SK-N-SH (cell line): ENCODE results near the gene PTPRJ. TPM values are rescaled to one million over a fixed set of nuclear protein-coding genes. Genes with fewer than 3 reads are reported as not detected.

Experiments
- CTCF ChIA-PET: fragments of 300-600, 350-600 bp; formaldehyde crosslinking; extraction: SDS; loops from one replicate; lab custom pipeline; 2021; lab: Yijun Ruan, JAX
- POLR2A ChIA-PET: fragments of 350-600 bp; sonication (Branson Sonifier 250); formaldehyde crosslinking; extraction: SDS; loops from one replicate; lab custom pipeline; 2020; ENCODE audit warnings: antibody characterized with exemption, inconsistent platforms; lab: Yijun Ruan, JAX
- DNase-seq: peaks from one replicate; pipeline ENCODE4 v3.0.0; 2012
- H2AFZ ChIP-seq: fragments of 200-600 bp; sonication (generic); 2 replicates; pipeline ENCODE4 v1.8.1; 2016; ENCODE audit warnings: antibody characterized with exemption, mild to moderate bottlenecking, low read depth
- H3F3A ChIP-seq: fragments of 200-600 bp; sonication (generic); replicated peaks from 2 replicates; pipeline ENCODE3; 2016; ENCODE audit warnings: antibody characterized with exemption, mild to moderate bottlenecking; ENCODE audit not compliant: insufficient read depth
- H3K27ac ChIP-seq, 2 experiments: fragments of 200-500 bp in 1 of 2; fragments of 200-600 bp in 1 of 2; sonication (Bioruptor generic) in 1 of 2; sonication (generic), shearing (Covaris generic) in 1 of 2; 2 replicates each; pipeline versions ENCODE4 v1.5.1 to v1.6.1; 2014 to 2016; ENCODE audit warnings: low read depth in 2 of 2, inconsistent platforms in 1 of 2, low read length in 1 of 2, mild to moderate bottlenecking in 1 of 2, mixed read lengths in 1 of 2
- H3K27me3 ChIP-seq: fragments of 200-600 bp; sonication (generic), shearing (Covaris generic); 2 replicates; pipeline ENCODE4 v1.6.1; 2016; ENCODE audit warnings: mixed run types; ENCODE audit not compliant: insufficient read depth
- H3K36me3 ChIP-seq, 2 experiments: fragments of 200-500 bp in 1 of 2; fragments of 200-600 bp in 1 of 2; sonication (Bioruptor generic) in 1 of 2; sonication (generic) in 1 of 2; replicated peaks in 1 of 2; 2 replicates each; pipeline versions ENCODE3 to v1.5.1; 2014 to 2016; ENCODE audit warnings: low read length in 1 of 2, mild to moderate bottlenecking in 1 of 2; ENCODE audit not compliant: insufficient read depth in 2 of 2, control insufficient read depth in 1 of 2
- H3K4me1 ChIP-seq, 2 experiments: fragments of 200-500 bp in 1 of 2; fragments of 200-600 bp in 1 of 2; sonication (Bioruptor generic) in 1 of 2; sonication (generic), shearing (Covaris generic) in 1 of 2; 2 replicates each; pipeline versions ENCODE4 v1.5.1 to v1.6.1; 2014 to 2016; ENCODE audit warnings: low read depth in 1 of 2, low read length in 1 of 2, mixed run types in 1 of 2; ENCODE audit not compliant: insufficient read depth in 2 of 2, control insufficient read depth in 1 of 2
- H3K4me2 ChIP-seq: fragments of 200-600 bp; sonication (generic), shearing (Covaris generic); 2 replicates; pipeline ENCODE4 v1.6.1; 2017; ENCODE audit warnings: mixed run types
- H3K4me3 ChIP-seq, 2 experiments: fragments of 200-500 bp in 1 of 2; fragments of 200-600 bp in 1 of 2; sonication (Bioruptor generic) in 1 of 2; sonication (generic), shearing (Covaris generic) in 1 of 2; 2 replicates each; pipeline versions ENCODE4 v1.5.1 to v1.8.1; 2014 to 2016; ENCODE audit warnings: low read depth in 2 of 2, inconsistent platforms in 1 of 2, low read length in 1 of 2, mild to moderate bottlenecking in 1 of 2, mixed read lengths in 1 of 2, moderate library complexity in 1 of 2
- H3K79me2 ChIP-seq: fragments of 200-600 bp; sonication (generic); 2 replicates; pipeline ENCODE4 v1.8.1; 2017; ENCODE audit warnings: mild to moderate bottlenecking; ENCODE audit not compliant: insufficient read depth
- H3K9ac ChIP-seq: fragments of 200-600 bp; sonication (generic); 2 replicates; pipeline ENCODE4 v1.6.1; 2017; ENCODE audit warnings: mixed run types
- H3K9me2 ChIP-seq: fragments of 200-600 bp; sonication (generic); 2 replicates; pipeline ENCODE4 v1.6.1; 2017; ENCODE audit warnings: mixed run types
- H3K9me3 ChIP-seq: fragments of 200-600 bp; sonication (generic); 2 replicates; pipeline ENCODE4 v1.6.1; 2017; ENCODE audit warnings: mixed run types, mild to moderate bottlenecking, moderate library complexity
- H4K20me1 ChIP-seq: fragments of 200-600 bp; sonication (generic); 2 replicates; pipeline ENCODE4 v1.6.1; 2017; ENCODE audit warnings: mild to moderate bottlenecking, mixed run types; ENCODE audit not compliant: insufficient read depth
- FOSL2 ChIP-seq: IDR thresholded peaks from 2 replicates; pipeline ENCODE4 v1.4.0; 2012; ENCODE audit warnings: low read depth, mild to moderate bottlenecking, moderate library complexity, borderline replicate concordance
- FOXM1 ChIP-seq: IDR thresholded peaks from 2 replicates; pipeline ENCODE4 v1.4.0; 2012; ENCODE audit warnings: low read depth, mild to moderate bottlenecking
- MXI1 ChIP-seq: IDR thresholded peaks from 2 replicates; pipeline ENCODE4 v1.6.1; 2012; ENCODE audit warnings: mild to moderate bottlenecking, low read depth, low read length, improper control_type of control experiment
- NRF1 ChIP-seq: IDR thresholded peaks from 2 replicates; pipeline ENCODE4 v1.6.1; 2012; ENCODE audit warnings: low read depth, mild to moderate bottlenecking, low read length
- RCOR1 ChIP-seq: fragments of 150-350 bp; IDR thresholded peaks from 2 replicates; pipeline ENCODE4 v1.6.1; 2017; ENCODE audit warnings: antibody characterized with exemption, low read length
- TAF1 ChIP-seq: IDR thresholded peaks from 2 replicates; pipeline ENCODE4 v1.6.1; 2012; ENCODE audit warnings: low read depth, mild to moderate bottlenecking, low read length, moderate library complexity, borderline replicate concordance
- TEAD4 ChIP-seq: IDR thresholded peaks from 2 replicates; pipeline ENCODE4 v1.4.0; 2012; ENCODE audit warnings: mild to moderate bottlenecking, borderline replicate concordance; ENCODE audit not compliant: insufficient read depth
- WGBS: methylation state at CpG from one replicate; pipeline ENCODE4 v1.1.6; 2017; ENCODE audit warnings: low lambda C conversion rate; 5-methylcytosine and 5-hydroxymethylcytosine counted together
- polyA plus RNA-seq, 3 experiments: library from polyadenylated mRNA; depleted of rRNA; stranded (reverse); fragments of >200 nt; gene quantifications; 2 replicates each; pipeline ENCODE4 v1.2.3, GENCODE V29; 2012
- TF ChIP-seq, protein P1 (sequence below): IDR thresholded peaks from 2 replicates; pipeline ENCODE4 v1.6.1; 2012; ENCODE audit warnings: mild to moderate bottlenecking, low read depth, low read length, moderate library complexity
- TF ChIP-seq, protein P2 (sequence below): fragments of 150-350 bp; IDR thresholded peaks from 2 replicates; pipeline ENCODE4 v1.6.1; 2016; ENCODE audit warnings: mild to moderate bottlenecking, low read depth, low read length
- TF ChIP-seq, protein P3 (sequence below): IDR thresholded peaks from 2 replicates; pipeline ENCODE4 v1.4.0; 2012; ENCODE audit warnings: low read depth, borderline replicate concordance

PTPRJ gene
- polyA plus RNA-seq, 1 of the 3 experiments (the other 2 are of a cell fraction): 4.5 TPM

GRCh38 chr11:48073031-48073861 is 92.9 kb downstream of the PTPRJ start (continued):
- TF ChIP-seq, protein P1, sequence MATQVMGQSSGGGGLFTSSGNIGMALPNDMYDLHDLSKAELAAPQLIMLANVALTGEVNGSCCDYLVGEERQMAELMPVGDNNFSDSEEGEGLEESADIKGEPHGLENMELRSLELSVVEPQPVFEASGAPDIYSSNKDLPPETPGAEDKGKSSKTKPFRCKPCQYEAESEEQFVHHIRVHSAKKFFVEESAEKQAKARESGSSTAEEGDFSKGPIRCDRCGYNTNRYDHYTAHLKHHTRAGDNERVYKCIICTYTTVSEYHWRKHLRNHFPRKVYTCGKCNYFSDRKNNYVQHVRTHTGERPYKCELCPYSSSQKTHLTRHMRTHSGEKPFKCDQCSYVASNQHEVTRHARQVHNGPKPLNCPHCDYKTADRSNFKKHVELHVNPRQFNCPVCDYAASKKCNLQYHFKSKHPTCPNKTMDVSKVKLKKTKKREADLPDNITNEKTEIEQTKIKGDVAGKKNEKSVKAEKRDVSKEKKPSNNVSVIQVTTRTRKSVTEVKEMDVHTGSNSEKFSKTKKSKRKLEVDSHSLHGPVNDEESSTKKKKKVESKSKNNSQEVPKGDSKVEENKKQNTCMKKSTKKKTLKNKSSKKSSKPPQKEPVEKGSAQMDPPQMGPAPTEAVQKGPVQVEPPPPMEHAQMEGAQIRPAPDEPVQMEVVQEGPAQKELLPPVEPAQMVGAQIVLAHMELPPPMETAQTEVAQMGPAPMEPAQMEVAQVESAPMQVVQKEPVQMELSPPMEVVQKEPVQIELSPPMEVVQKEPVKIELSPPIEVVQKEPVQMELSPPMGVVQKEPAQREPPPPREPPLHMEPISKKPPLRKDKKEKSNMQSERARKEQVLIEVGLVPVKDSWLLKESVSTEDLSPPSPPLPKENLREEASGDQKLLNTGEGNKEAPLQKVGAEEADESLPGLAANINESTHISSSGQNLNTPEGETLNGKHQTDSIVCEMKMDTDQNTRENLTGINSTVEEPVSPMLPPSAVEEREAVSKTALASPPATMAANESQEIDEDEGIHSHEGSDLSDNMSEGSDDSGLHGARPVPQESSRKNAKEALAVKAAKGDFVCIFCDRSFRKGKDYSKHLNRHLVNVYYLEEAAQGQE: no peak
- TF ChIP-seq FOXM1 (no peak), TEAD4 (no peak)
- TF ChIP-seq, protein P2, sequence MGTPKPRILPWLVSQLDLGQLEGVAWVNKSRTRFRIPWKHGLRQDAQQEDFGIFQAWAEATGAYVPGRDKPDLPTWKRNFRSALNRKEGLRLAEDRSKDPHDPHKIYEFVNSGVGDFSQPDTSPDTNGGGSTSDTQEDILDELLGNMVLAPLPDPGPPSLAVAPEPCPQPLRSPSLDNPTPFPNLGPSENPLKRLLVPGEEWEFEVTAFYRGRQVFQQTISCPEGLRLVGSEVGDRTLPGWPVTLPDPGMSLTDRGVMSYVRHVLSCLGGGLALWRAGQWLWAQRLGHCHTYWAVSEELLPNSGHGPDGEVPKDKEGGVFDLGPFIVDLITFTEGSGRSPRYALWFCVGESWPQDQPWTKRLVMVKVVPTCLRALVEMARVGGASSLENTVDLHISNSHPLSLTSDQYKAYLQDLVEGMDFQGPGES: no peak

- peaks cover 32% of the 10 kb centered on the region; the same call in 1 of the 2 replicates for H3K79me2 ChIP-seq
Measured at GRCh38 chr11:48074425-48075181, 94.2 kb downstream of the PTPRJ start.

More at GRCh38 chr11:48074425-48075181, 94.2 kb downstream of the PTPRJ start:
- ChIA-PET CTCF (interaction anchor here (1.2 to 2.0 kb wide), 2 partner anchors 10 to 140 kb away, joined by 3 to 8 read pairs; no protein-coding TSS in a partner anchor), POLR2A (no interaction called here)
- Histone ChIP-seq H2AFZ (no peak overlapping the region), H3K4me3 (no peak overlapping the region), H3K36me3 (no peaks in the 10 kb centered on the region), H3K27me3 (no peaks in the 10 kb centered on the region), H3K9ac (no peak overlapping the region), H4K20me1 (no peaks in the 10 kb centered on the region), H3F3A (no peaks in the 10 kb centered on the region), H3K9me2 (no peaks in the 10 kb centered on the region), H3K27ac (no peak overlapping the region), H3K4me2 (no peak overlapping the region), H3K4me1 (no peaks in the 10 kb centered on the region), H3K9me3 (no peaks in the 10 kb centered on the region)
- TF ChIP-seq NRF1 (no peak), TAF1 (no peak), FOSL2 (no peak), RCOR1 (no peak), TEAD4 (no peak), MXI1 (no peak)
- TF ChIP-seq, protein P3, sequence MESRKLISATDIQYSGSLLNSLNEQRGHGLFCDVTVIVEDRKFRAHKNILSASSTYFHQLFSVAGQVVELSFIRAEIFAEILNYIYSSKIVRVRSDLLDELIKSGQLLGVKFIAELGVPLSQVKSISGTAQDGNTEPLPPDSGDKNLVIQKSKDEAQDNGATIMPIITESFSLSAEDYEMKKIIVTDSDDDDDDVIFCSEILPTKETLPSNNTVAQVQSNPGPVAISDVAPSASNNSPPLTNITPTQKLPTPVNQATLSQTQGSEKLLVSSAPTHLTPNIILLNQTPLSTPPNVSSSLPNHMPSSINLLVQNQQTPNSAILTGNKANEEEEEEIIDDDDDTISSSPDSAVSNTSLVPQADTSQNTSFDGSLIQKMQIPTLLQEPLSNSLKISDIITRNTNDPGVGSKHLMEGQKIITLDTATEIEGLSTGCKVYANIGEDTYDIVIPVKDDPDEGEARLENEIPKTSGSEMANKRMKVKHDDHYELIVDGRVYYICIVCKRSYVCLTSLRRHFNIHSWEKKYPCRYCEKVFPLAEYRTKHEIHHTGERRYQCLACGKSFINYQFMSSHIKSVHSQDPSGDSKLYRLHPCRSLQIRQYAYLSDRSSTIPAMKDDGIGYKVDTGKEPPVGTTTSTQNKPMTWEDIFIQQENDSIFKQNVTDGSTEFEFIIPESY: no peak
- DNase-seq: no peak
- WGBS: 74% methylated on average over 3 of the region's 3 CpGs
